AG04450 (cell line): ENCODE data around the gene FBXL5. TPM values are rescaled to one million over a fixed set of nuclear protein-coding genes. Genes with fewer than 3 reads are reported as not detected.

Source experiments
- CTCF ChIA-PET: fragments of 300-600, 350-600 bp; formaldehyde crosslinking; extraction: SDS; loops from one replicate; lab custom pipeline; 2022; ENCODE audit warnings: antibody characterized with exemption, inconsistent platforms; lab: Charles Lee
- POLR2A ChIA-PET: fragments of 350-600 bp; formaldehyde crosslinking; extraction: SDS; loops from one replicate; lab custom pipeline; 2021; ENCODE audit warnings: antibody characterized with exemption, inconsistent platforms; lab: Yijun Ruan, JAX
- DNase-seq: peaks from one replicate; pipeline ENCODE4 v3.0.0-alpha.2; 2011; ENCODE audit warnings: low read depth, low spot score
- H3K27ac ChIP-seq: one replicate; pipeline ENCODE4 v1.5.1; 2012; ENCODE audit warnings: low read depth, low read length, control low read depth
- H3K27me3 ChIP-seq: one replicate; pipeline ENCODE4 v1.6.0; 2012; ENCODE audit warnings: low read length; ENCODE audit not compliant: control insufficient read depth, insufficient read depth
- H3K4me3 ChIP-seq: 2 replicates; pipeline ENCODE4 v1.5.1; 2011; ENCODE audit warnings: mild to moderate bottlenecking, low read depth, low read length, control low read depth
- H3K9me3 ChIP-seq: 2 replicates; pipeline ENCODE4 v1.5.1; 2012; ENCODE audit warnings: low read length; ENCODE audit not compliant: control insufficient read depth, insufficient read depth
- polyA plus RNA-seq: library from polyadenylated mRNA; depleted of rRNA; stranded (reverse); fragments of >200 nt; gene quantifications from 2 replicates; pipeline ENCODE4 v1.2.3, GENCODE V29; 2011
- TF ChIP-seq, protein P1 (sequence below): IDR thresholded peaks from 2 replicates; pipeline ENCODE4 v1.5.1; 2011; ENCODE audit warnings: low read depth, low read length, control low read depth, inconsistent platforms

The FBXL5 gene
- polyA plus RNA-seq, 1 experiment = 56.4 TPM

- POLR2A ChIA-PET = interaction anchor here (0.5 kb wide), 1 partner anchor 112 kb away, joined by 3 read pairs; no protein-coding TSS in a partner anchor
- CTCF ChIA-PET = interaction anchor here (0.7 kb wide), 1 partner anchor 90 kb away, joined by 3 read pairs; no protein-coding TSS in a partner anchor
- TF ChIP-seq, protein P1, sequence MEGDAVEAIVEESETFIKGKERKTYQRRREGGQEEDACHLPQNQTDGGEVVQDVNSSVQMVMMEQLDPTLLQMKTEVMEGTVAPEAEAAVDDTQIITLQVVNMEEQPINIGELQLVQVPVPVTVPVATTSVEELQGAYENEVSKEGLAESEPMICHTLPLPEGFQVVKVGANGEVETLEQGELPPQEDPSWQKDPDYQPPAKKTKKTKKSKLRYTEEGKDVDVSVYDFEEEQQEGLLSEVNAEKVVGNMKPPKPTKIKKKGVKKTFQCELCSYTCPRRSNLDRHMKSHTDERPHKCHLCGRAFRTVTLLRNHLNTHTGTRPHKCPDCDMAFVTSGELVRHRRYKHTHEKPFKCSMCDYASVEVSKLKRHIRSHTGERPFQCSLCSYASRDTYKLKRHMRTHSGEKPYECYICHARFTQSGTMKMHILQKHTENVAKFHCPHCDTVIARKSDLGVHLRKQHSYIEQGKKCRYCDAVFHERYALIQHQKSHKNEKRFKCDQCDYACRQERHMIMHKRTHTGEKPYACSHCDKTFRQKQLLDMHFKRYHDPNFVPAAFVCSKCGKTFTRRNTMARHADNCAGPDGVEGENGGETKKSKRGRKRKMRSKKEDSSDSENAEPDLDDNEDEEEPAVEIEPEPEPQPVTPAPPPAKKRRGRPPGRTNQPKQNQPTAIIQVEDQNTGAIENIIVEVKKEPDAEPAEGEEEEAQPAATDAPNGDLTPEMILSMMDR = no peak
Measured at GRCh38 chr4:15563871-15564270, 91.3 kb downstream of the FBXL5 start.

DNA sequence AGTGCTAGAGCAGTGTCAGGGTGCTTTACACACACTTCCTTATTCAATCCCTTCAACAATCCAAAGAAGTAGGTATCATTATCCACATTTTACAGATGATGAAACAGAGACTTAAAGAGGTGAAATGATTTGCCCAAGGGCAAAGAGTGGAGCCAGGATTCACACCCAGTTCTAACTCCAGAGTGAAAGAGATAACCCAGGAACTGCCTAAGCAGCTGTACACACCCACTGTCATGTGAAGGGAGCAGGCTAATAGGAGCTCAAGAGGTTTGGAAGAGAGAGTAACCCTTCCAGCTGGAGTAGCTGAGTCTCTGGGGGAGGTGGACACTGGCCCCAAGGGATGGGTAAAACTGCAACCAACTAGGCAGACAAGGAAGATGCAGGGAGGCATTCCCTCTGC is 92.5 kb downstream of the FBXL5 start:
- H3K4me3 ChIP-seq = no peak overlapping the region
- no peaks in the 10 kb centered on the region for H3K27me3 ChIP-seq
- ChIA-PET CTCF (no interaction called here), POLR2A (no interaction called here)
- no peaks in the 10 kb centered on the region for H3K9me3 ChIP-seq
- DNase-seq = no peak
- no peak overlapping the region for H3K27ac ChIP-seq
- TF ChIP-seq, protein P1 = no peak

More at GRCh38 chr4:15563871-15564270, 91.3 kb downstream of the FBXL5 start:
- no peak for DNase-seq
- H3K4me3 ChIP-seq = no peak overlapping the region
- H3K27me3 ChIP-seq = no peaks in the 10 kb centered on the region
- H3K9me3 ChIP-seq = no peaks in the 10 kb centered on the region
- H3K27ac ChIP-seq = no peak overlapping the region

GRCh38 chr4:15562114-15562513 is 93.0 kb downstream of the FBXL5 start:
- POLR2A ChIA-PET = no interaction called here
- Histone ChIP-seq H3K4me3 (no peak overlapping the region), H3K27me3 (no peaks in the 10 kb centered on the region), H3K9me3 (no peaks in the 10 kb centered on the region), H3K27ac (peak overlapping the region; percentile 11)
- TF ChIP-seq, protein P1 = no peak
- DNase-seq = no peak
- CTCF ChIA-PET = no interaction called here

DNA sequence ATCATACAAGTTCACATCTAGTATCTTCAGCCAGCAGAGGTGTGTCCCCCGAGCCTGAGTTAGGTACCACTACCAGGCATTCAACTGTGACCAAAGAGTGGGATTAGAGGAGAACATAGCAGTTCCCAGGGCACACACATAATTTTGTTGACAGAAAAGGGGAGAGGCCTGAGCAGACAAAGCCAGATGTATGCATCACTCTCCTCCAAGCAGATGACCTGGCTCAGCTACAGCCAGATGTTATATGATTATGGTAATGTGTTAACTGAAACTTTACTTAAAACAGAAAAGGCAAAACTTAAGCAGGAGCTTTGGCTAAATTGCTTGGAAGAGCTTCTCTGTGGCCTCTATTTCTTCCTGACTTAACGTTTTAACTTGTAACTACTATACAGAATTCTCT is 96.6 kb downstream of the FBXL5 start:
- TF ChIP-seq, protein P1 = no peak
- Histone ChIP-seq H3K4me3 (no peak overlapping the region), H3K9me3 (no peaks in the 10 kb centered on the region), H3K27ac (no peak overlapping the region), H3K27me3 (no peaks in the 10 kb centered on the region)
- POLR2A ChIA-PET = no interaction called here
- CTCF ChIA-PET = no interaction called here
- DNase-seq = no peak

- POLR2A ChIA-PET = no interaction called here
- TF ChIP-seq, protein P1 = no peak
- DNase-seq = no peak
- CTCF ChIA-PET = interaction anchor here (0.5 kb wide), 1 partner anchor 139 kb away, joined by 3 read pairs; no protein-coding TSS in a partner anchor
- Histone ChIP-seq H3K4me3 (no peak overlapping the region), H3K9me3 (no peaks in the 10 kb centered on the region), H3K27me3 (no peaks in the 10 kb centered on the region), H3K27ac (no peak overlapping the region)
Measured at GRCh38 chr4:15557786-15558550, 97.2 kb downstream of the FBXL5 start.
